Nephron (organoid): Measurements from ENCODE around the gene PDP2.

Source experiments
- H3K27ac Mint-ChIP-seq, 3 experiments: 2 replicates each; pipeline ENCODE4 v1.8.0; 2020; ENCODE audit warnings: mixed read lengths in 3 of 3, mild to moderate bottlenecking in 2 of 3, moderate library complexity in 1 of 3
- H3K27me3 Mint-ChIP-seq: 2 replicates; pipeline ENCODE4 v1.8.0; 2021; ENCODE audit warnings: low read depth, mild to moderate bottlenecking, moderate library complexity, mixed read lengths
- H3K36me3 Mint-ChIP-seq: 2 replicates; pipeline ENCODE4 v1.8.0; 2020; ENCODE audit warnings: low read depth, mixed read lengths
- H3K4me1 Mint-ChIP-seq: 2 replicates; pipeline ENCODE4 v1.8.0; 2020; ENCODE audit warnings: mixed read lengths
- H3K4me3 Mint-ChIP-seq, 3 experiments: 2 replicates each; pipeline ENCODE4 v1.8.0; 2020; ENCODE audit warnings: mild to moderate bottlenecking in 3 of 3, mixed read lengths in 3 of 3, moderate library complexity in 2 of 3
- H3K9me3 Mint-ChIP-seq: 2 replicates; pipeline ENCODE4 v1.8.0; 2020; ENCODE audit warnings: mixed read lengths
- CTCF ChIP-seq, 3 experiments: fragments of 200-600 bp; sonication (generic); IDR thresholded peaks; one replicate each; pipeline ENCODE4 v1.5.0; 2021; ENCODE audit warnings: antibody characterized with exemption in 3 of 3; ENCODE audit not compliant: unreplicated experiment in 3 of 3

The PDP2 gene

DNA sequence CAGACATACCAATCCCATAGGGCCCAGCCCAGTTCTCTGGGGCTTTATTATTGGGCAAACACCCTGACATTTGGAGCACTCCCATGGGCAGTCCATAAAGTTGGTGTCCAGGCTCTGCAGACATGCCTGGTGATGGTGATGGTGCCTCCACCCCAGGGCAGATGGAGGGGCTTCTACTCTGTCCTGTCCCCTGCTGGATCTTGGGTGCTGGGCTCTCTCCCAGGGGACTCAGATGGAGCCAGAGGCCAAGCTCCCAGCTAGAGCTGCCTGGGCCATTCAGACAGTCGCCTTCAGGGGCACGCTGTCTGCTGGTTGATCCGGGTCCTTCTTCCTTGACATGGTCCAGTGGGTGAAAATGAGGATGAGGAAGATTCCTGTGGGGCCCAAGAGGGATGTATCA is 27.8 kb downstream of the PDP2 start:
- H3K4me3 Mint-ChIP-seq = no peak overlapping the region
- TF ChIP-seq CTCF (IDR thresholded peaks at IDR 0.05; ENCODE audit: unreplicated experiment in 3 of 3) = no peak
- H3K27ac Mint-ChIP-seq = peak overlapping the region in 1 of 3 experiments; percentile 44
- H3K9me3 Mint-ChIP-seq = no peaks in the 10 kb centered on the region
- H3K4me1 Mint-ChIP-seq = peaks cover 20% of the 10 kb centered on the region
- peaks cover 13% of the 10 kb centered on the region for H3K27me3 Mint-ChIP-seq
- H3K36me3 Mint-ChIP-seq = no peaks in the 10 kb centered on the region

GRCh38 chr16:66908762-66909559 is 28.6 kb downstream of the PDP2 start:
- Mint-ChIP-seq H3K27me3 (peaks cover 17% of the 10 kb centered on the region), H3K4me1 (peaks cover 20% of the 10 kb centered on the region), H3K27ac (no peak overlapping the region), H3K9me3 (no peaks in the 10 kb centered on the region), H3K4me3 (no peak overlapping the region), H3K36me3 (no peaks in the 10 kb centered on the region)
- TF ChIP-seq CTCF (IDR thresholded peaks at IDR 0.05; ENCODE audit: unreplicated experiment in 3 of 3) = no peak

GRCh38 chr16:66910175-66910940 is 30.0 kb downstream of the PDP2 start:
- Mint-ChIP-seq H3K4me3 (no peak overlapping the region), H3K27ac (no peak overlapping the region), H3K4me1 (peaks cover 12% of the 10 kb centered on the region), H3K27me3 (peaks cover 27% of the 10 kb centered on the region), H3K9me3 (no peaks in the 10 kb centered on the region), H3K36me3 (no peaks in the 10 kb centered on the region)
- TF ChIP-seq CTCF (IDR thresholded peaks at IDR 0.05; ENCODE audit: unreplicated experiment in 3 of 3) = no peak

GRCh38 chr16:66911112-66911511 is 30.8 kb downstream of the PDP2 start:
- Mint-ChIP-seq H3K9me3 (no peaks in the 10 kb centered on the region), H3K36me3 (no peaks in the 10 kb centered on the region), H3K27ac (no peak overlapping the region), H3K4me1 (peaks cover 5% of the 10 kb centered on the region), H3K27me3 (peaks cover 27% of the 10 kb centered on the region), H3K4me3 (no peak overlapping the region)
- no peak for TF ChIP-seq CTCF (IDR thresholded peaks at IDR 0.05; ENCODE audit: unreplicated experiment in 3 of 3)

DNA sequence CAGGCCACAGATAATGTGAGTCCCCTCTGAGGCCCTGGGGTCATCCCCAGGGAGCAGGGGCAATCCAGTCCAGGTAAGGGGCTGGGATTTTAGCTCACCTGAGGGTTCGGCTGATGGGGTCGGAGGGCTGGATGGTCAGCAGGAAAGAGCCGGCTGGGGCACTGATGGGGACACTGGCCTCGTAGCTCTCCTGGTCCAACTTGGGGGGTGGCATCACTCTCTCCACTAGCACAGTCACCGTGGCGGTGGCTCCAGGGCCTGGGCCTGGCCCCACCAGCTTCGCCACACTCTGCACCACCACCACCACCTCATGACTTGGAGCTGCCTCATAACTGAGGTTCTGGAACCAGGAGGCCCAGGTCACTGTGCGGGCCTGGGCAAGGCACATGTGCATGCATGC is 31.5 kb downstream of the PDP2 start:
- Mint-ChIP-seq H3K27ac (no peak overlapping the region), H3K4me3 (no peak overlapping the region), H3K27me3 (peaks cover 32% of the 10 kb centered on the region), H3K4me1 (no peaks in the 10 kb centered on the region), H3K36me3 (no peaks in the 10 kb centered on the region), H3K9me3 (no peaks in the 10 kb centered on the region)
- no peak for TF ChIP-seq CTCF (IDR thresholded peaks at IDR 0.05; ENCODE audit: unreplicated experiment in 3 of 3)
